KBM-7 (cell line): ENCODE results near the gene CALML5.

Source experiments
- DNase-seq: peaks from one replicate; pipeline ENCODE4 v3.0.0-alpha.2; 2015
- in situ Hi-C: fragments of 300-500 bp; cut with MboI; formaldehyde crosslinking; loops from 2 replicates; pipeline ENCODE4 v1.14.3; 2020; ENCODE audit warnings: low sequenced_read_pairs, low pct_unique_long_range_greater_than_20kb, mixed read lengths

Gene CALML5

DNA sequence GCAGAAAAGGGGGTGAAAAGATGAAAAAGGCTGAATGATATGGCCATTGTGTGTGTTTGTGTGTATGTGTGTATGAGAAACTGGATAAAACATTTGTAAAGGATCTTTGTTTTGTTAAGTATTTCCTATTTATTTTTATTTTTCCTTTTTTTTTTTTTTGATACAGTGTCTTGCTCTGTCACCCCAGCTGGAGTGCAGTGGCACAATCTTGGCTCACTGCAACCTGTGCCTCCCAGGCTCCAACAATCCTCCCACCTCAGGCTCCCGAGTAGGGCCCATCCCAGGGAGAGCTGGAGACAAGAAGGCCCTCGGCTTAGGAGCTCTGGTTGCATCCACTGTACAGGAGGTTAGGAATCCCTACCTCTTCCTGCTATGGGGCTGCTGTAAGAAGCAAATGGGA lies 6.9 kb upstream of the CALML5 start:
- DNase-seq, result no peak
- in situ Hi-C loops, result no loop called here

DNA sequence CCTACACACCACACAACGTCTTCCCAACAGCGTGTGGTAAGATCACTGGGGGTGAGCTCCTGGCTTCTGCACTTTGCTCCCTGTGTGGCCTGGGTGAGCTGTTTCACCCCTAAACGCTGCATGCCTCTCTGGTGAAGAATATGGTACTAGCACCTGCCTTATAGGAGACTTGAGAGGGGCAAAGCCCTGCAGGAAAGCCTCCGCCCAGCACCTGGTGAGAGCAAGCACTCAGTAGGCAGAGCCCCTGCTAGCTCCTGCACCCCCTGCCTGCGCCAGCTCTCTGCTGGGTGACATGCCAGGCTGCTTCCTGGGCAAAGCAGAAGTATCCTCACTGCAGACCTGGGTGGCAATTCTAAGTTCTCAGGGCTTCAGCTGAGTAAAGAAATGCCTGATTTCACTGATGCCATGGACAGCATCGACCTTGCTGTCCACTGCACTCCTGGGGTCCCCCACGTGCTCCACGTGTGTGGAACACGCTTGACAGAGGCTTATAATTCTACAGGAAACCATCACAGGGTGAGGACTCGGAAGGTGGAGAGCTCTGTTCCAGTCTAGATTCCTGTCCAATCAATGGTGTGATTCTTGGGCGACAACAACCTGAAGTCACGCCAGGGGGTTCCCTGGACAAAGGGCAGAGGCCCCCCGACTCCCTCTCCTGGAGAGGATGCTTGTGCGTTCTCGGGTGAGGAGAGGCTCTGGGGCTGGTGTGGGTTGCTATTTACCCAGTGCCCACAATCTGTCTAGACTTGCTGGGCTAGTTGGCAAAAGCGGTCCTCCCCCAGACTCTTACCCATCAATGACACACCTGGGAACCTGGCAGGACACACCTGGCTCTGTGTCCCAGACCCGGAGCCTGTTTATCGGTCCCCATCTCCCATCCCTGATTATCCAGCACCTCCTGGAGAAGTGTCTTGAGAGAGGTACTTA lies 5.0 kb upstream of the CALML5 start:
- DNase-seq, result no peak
- in situ Hi-C loops, result no loop called here

DNA sequence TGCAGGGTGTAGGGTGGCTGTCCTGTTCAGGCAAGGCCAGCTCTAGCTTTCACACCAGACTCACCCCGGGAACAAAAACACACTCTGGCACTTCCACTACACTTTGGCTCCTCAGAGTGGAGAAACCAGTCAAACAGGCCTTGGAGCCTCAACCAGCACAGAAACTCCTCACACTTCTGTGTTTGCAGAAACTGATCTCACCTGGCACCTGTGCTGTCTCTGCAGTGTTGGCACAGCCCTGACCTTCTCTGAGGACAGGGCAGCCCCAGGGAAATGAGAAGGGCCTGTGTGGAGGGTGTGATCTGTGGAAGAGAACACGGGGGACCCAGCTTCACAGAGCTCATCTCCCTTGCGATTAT lies 4.1 kb upstream of the CALML5 start:
- no peak for DNase-seq
- in situ Hi-C loops, result no loop called here

DNA sequence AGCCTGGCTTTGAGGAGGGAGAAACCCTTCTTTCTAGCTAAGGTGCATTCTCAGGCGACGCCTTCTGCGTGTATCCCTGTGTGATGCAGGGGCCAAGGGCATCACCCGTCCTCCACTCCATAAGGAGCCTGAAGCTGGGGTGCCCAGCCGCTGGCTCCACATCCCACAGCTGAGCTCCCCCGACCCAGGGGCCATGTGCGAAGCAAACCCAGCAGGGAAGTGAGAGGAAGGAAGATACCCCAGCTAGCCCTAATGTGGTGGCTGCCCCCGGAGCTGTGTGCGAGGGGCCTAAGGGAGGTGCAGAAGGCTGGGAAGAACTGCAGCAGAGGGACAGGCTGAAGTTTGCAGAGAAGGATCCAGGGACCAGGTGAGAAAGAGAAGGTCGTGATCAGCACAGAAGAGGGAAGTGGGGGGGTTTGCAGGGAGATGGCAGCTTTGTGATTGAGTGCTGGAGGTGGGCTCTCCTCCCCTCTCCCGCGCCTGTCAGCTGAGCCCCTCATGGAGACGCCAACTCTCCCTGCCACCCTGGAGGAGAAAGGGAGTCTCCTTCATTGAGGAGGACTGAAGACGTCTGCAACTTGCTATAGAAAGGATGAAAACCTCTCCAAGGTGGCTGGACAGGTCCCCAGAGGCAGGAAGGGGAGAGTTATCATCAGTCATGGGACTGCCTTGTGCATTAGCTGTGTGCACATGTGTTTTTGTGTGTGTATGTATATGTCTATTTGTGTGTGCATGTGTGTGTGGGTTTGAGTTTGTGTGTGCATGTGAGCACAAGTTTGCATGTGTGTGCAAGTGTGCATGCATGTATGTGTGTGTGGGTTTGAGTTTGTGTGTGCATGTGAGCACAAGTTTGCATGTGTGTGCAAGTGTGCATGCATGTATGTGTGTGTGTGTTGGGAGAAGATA lies 3.5 kb upstream of the CALML5 start:
- no peak for DNase-seq
- in situ Hi-C loops, result no loop called here

DNA sequence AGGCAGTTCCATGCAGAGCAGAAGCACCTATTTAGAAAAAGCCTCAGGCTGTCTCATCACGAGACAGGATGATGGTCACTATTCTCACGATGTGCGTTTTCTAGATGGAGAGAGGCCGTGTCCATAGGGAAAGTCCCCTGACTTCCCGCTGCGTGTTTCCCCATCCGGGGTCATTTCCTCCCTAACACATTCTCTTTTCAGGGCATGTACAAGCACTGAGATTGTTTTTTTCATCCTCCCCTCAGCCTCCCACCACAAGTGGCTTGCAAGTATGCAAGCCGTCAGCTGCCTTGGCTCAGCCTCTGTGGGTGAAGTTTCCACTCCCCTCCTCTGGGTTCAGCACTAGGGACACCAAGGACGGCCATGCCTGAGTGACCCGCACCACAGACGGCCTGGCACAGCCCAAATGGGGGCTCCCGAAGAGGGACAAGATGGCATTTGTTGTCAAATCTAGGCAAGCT lies 2.7 kb upstream of the CALML5 start:
- no peak for DNase-seq
- in situ Hi-C loops, result no loop called here

DNA sequence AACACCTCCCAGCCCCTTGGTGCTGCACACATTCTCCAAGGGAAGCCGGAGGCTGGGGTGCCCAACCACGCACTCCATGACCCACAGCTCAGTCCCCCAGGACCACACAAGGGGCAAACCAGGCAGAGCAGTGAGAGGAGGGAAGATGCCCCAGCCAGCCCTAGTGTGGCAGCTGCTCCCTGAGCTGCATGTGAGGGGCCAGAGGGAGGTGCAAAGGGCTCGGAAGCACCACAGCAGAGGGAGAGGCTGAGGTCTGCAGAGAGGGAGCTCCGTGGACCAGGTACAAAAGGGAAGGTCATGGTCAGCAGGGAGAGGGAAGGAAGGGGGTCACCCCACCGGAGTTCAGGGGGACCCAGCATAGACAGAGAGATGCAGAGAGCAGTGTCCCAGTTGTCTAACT lies 1.5 kb upstream of the CALML5 start:
- DNase-seq, result no peak
- in situ Hi-C loops, result no loop called here

DNA sequence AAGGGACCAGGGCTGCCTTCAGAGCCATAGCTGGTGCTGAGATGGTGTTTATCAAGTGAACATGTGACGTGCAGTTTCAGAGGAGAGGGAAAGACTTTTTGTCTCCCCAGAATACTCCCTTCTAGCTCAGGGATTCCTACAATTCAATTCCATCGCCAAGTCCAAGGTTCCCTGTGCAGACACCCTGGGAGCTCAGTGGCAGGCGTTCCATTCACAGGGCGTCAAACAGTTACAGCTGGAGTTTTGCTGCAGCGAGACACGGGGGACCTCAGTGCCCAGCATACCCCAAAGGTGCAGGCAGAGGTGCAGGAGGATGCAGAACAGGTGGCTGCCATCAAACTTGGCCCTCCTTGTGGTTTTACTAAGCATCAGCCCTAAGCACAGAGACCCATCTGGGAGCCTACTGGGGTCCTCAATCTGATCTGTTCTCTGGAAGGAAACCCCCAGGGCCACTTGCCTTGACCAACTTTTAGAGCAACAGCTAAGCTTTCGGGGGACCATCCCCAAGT lies 846 bp upstream of the CALML5 start:
- DNase-seq, result no peak
- in situ Hi-C loops, result no loop called here

DNA sequence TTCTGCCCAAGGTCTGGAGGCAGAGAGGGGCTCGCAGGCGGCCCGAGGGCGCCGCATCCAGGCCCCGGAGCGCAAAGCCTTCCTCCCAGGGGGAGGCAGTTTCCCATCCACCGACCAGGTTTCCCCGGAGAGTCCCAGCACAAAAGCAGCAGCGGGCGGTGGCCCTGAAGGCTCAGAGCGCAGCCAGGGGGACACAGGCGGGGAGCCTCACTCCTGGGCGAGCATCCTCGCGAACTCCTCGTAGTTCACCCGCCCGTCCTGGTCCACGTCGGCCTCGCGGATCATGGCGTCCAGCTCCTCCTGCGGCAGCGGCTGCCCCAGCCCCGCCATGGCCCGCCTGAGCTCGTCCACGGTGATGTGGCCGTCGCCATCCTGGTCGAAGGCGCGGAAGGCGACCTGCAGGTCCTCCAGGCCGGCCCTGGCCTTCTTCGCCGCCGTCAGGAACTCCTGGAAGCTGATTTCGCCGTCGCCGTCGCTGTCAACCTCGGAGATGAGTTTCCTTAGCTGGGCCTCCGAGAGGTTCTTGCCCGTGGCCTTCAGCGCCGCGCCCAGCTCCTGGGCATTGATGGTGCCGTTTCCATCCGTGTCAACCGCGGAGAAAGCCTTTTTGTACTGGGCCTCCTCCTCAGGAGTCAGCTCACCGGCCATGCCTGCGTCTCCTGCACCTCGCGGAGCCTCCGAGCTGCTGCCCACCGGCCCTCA lies 428 bp downstream of the CALML5 start:
- DNase-seq, result no peak
- in situ Hi-C loops, result no loop called here

DNA sequence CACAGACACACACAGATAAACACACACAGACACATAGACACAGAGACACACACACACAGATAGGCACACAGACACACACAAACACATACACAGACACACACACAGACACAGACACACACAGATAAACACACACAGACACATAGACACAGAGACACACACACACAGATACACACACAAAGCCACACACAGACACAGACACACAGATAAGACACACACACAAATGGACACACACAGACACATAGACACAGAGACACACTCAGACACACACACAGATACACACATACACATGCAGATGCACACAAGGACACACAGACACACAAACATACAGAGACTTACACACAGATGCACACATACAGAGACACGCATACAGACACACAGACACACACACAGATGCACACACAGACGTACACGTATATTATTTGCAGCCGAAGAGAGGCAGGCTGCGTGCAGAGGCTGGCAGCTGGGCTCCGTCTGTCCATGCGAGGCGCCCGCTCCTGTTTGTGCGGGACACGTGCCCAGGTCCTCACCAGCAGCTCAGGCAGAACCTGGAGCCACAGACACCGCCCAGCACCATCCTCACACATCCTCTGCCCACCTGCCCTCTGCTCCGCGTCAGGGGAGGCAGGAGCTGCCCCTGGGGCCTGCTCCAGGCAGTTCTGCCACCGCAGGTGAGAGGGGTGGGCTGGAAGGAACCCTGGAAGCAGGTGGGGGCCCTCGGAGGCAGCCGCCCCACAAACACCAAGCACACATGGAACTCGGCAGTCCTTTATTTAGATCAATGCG lies 1.2 kb downstream of the CALML5 start:
- DNase-seq, result no peak
- in situ Hi-C loops, result no loop called here

DNA sequence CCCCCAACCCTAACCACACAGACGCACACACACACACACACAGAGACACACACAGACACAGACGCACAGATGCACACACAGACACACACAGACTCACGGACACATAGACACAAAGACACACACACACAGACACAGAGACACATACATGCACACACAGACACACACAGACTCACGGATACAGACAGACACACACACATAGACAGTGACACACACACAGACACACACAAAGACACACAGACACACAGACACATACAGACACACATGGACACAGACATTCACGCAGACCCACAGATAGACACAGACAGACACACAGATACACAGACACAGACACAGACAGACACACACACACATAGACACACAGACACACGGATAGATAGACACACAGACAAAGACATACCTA lies 2.1 kb downstream of the CALML5 start:
- DNase-seq, result no peak
- in situ Hi-C loops, result no loop called here

DNA sequence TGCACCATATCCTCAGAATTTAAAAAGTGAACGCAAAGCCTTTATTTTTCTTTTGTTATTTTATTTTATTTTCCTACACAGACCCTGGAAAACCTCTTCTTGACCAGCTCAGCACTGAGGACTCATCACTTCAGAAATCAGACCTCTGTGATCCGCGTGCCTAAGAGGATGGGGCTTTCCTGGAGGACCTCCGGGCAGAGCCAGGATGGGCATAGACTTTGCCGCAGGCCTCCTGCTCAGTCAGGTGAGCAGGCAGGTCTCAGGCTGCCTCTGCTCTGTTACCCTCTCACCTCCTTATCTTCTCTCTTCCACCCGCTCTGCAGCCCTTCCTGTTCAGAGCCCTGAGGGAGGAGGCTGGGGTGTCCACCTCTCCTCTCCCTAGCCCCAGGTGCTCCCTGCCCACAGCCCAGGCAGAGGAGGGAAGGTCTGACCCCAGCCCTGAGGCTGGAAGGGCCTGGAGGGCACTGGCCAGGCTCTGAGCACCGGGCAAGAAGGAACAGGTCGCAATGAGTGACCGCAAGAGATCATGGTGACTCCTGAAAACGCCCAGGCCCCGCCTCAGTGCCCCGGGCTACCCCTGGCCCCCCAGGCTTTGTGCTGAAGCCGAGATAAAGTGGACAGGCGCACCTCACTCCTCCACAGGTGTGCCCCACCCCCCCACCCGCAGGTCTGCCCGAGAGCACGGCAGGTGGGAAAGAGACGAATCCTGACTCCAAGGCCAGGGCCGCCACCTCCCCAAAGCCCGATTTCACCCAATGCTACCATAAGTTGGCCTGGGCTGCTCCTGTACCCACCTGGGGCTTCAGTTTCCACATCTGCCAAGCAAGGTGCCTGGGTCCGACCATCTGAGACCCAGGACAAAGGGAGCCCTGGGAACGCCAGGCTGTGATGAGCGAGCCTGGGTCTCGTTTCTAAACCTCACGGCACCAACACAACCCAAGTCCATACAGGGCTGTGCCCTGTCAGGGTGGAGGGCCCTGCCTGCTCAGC lies 2.8 kb downstream of the CALML5 start:
- no peak for DNase-seq
- in situ Hi-C loops, result no loop called here

DNA sequence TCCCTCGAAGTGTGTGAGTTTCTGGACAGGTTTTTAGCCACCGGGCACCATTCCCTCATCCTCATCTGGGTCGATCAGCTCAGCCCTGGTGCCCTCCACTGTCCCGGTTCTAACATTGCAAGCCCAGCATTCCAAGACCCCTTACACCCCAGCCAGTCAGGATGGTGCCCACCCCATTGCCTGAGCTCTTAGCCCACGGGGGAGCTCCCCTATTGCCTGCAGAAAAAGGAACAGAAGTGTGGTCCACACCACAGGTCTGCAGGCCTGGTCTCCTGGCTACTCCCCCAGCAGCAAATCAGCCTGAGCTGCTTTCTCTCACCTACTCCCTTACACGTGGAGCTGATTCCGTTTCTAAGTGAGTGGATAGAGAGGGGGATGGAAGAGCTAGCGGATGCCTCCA lies 4.8 kb downstream of the CALML5 start:
- no peak for DNase-seq

DNA sequence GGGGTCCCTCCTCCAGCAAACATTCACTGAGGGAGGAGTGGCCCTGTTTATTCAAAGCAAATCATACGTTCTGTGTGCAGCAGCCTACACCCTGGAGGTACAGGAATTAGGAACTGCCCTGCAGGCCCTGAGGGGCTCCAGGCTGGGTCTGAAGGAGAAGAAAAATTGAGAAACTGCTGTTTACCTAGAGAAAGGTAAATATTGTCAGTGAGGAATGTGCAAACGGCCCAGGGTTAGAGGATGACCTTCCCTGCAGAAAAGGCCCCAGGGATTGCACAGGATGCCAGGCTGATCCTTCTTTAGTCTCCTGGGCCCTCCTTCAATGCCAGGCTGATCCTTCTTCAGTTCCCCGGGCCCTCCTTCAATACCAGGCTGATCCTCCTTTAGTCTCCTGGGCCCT lies 5.7 kb downstream of the CALML5 start:
- in situ Hi-C loops, result no loop called here
- no peak for DNase-seq

More for the DNA sequence above, 4.8 kb downstream of the CALML5 start:
- in situ Hi-C loops, result no loop called here

DNA sequence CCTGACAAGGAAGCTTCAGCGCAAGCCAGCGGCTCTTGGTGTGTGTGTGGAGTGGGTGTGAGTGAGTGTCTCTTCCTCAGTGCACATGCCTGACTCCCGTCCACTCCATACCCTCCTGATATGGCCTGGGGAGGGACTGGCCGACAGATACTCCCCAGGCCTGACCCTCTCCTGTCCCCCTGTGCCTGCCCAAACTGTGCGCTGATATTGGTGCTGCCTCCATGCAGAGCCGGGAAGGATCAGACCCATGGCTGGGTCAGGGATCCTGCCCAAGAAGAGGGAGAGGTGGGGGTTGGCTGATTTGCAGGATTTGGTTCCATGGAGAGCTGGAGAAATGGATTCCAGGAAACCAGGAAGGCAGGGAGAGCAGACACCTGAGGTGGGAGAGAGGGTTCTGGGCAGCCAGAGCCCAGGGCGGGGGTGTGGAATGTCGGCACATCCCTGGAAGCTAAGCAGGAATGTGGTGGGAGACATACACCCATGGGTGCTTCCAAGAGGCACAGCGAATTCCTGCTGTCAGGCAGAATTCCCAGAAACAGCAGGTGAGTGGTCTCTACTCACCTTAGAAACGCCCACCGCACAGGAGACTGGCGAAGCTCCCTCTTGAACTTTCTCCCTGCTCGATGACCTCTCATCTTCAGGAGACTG lies 6.3 kb downstream of the CALML5 start:
- in situ Hi-C loops, result no loop called here

DNA sequence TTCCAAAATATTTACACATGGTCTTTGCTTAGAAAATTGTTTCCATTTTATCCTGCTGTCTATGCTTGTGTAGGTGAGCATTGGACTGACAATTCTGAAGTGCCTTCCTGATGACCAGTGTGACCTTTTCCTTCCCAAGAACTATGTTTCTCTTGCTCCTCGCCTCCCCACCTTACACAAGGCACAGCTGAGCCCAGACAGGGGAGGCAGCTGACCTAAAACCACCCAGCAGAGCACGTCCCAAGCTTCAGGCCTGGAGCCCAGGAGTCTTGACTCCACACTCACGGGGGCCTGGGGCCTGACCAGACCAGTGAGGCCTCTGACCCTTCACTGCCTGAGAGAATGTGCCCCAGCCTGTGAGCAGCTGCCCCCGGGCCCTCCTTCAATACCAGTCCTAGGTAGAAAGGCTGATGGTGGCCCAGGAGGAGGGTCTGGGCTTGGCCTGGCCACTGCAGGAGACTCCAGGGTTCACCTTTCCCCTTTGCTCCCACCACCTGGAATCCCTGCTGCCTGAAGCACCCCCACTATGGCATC lies 7.0 kb downstream of the CALML5 start:
- in situ Hi-C loops, result no loop called here
- no peak for DNase-seq

More for the DNA sequence above, 6.3 kb downstream of the CALML5 start:
- DNase-seq, result no peak

DNA sequence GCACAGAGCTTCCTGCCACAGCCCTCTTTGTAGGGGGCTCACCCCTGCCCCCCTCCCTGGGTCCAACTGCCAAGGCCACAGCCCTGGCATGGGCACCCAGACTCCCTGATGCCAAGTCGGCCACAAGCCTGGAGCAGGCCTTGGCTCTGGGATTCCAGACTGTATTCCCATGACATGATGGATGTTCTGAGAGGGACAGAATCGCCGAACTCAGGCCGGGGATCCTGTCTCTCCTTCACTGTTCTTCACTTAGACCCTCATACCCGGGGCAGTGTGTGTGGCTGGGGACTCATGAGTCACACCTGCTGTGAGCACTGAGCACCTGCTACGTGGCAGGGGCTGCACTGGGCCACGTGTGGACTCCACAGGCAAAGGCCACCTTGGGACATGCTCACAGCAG lies 7.9 kb downstream of the CALML5 start:
- in situ Hi-C loops, result no loop called here

More for the DNA sequence above, 7.9 kb downstream of the CALML5 start:
- DNase-seq, result no peak
